HCT116 (cell line): Measurements from ENCODE around the gene CRHR1. TPM values are rescaled to one million over a fixed set of nuclear protein-coding genes. Genes with fewer than 3 reads are reported as not detected.

Experiments used
- ATAC-seq: fragments of 200-7000 bp; cut with Tn5 transposase; 2 replicates; pipeline ENCODE4 v1.9.1; 2020; ENCODE audit warnings: mild to moderate bottlenecking, moderate library complexity
- BruUV-seq: library from RNA; stranded (reverse); fragments of 400-500 nt; replicated peaks from 2 replicates; lab custom pipeline; 2021; lab: Mats Ljungman, UMichigan
- CTCF ChIA-PET: fragments of 300-600 bp; sonication (Branson Sonifier 250); formaldehyde crosslinking; loops from one replicate; lab custom pipeline; 2021; ENCODE audit warnings: antibody characterized with exemption; lab: Charles Lee
- POLR2A ChIA-PET: fragments of 300-600, 350-600 bp; sonication (Branson Sonifier 250); formaldehyde crosslinking; loops from one replicate; lab custom pipeline; 2021; ENCODE audit warnings: antibody characterized with exemption; lab: Charles Lee
- RAD21 ChIA-PET, 2 experiments: fragments of 300-600 bp; sonication (Branson Sonifier 250); formaldehyde crosslinking; loops; one replicate each; lab custom pipeline; 2023; ENCODE audit warnings: low total read pairs in 2 of 2; ENCODE audit not compliant: uncharacterized antibody in 2 of 2, unreplicated experiment in 2 of 2, low non-redundant PET in 1 of 2; lab: Charles Lee
- DNase-seq: peaks from one replicate; pipeline ENCODE4 v3.0.0-alpha.2; 2010; ENCODE audit warnings: low read depth, low spot score
- H2AFZ ChIP-seq: fragments of 200-600 bp; shearing (Covaris generic), sonication (generic); 2 replicates; pipeline ENCODE4 v1.6.1; 2017; ENCODE audit warnings: low read depth, mixed run types, mixed read lengths, antibody characterized with exemption, low read length; ENCODE audit not compliant: poor library complexity, severe bottlenecking
- H3K27ac ChIP-seq: 2 replicates; pipeline ENCODE4 v1.5.1; 2012; ENCODE audit warnings: low read depth, low read length
- H3K27me3 ChIP-seq: fragments of 200-600 bp; sonication (generic); 2 replicates; pipeline ENCODE4 v1.6.1; 2016; ENCODE audit warnings: mixed run types, low read length, mixed read lengths; ENCODE audit not compliant: insufficient read depth
- H3K36me3 ChIP-seq, 2 experiments: fragments of 200-500 bp in 1 of 2; fragments of 200-600 bp in 1 of 2; sonication (Bioruptor generic) in 1 of 2; sonication (generic) in 1 of 2; 2 replicates each; pipeline versions ENCODE4 v1.5.1 to v1.6.1; 2014 to 2016; ENCODE audit warnings: low read length in 2 of 2, inconsistent platforms in 1 of 2, mixed read lengths in 1 of 2, mixed run types in 1 of 2; ENCODE audit not compliant: insufficient read depth in 2 of 2, control insufficient read depth in 1 of 2
- H3K4me1 ChIP-seq, 2 experiments: fragments of 200-600 bp in 1 of 2; sonication (generic) in 1 of 2; 2 replicates each; pipeline versions ENCODE4 v1.5.1 to v1.6.1; 2012 to 2017; ENCODE audit warnings: low read length in 2 of 2, inconsistent platforms in 1 of 2, mild to moderate bottlenecking in 1 of 2, mixed read lengths in 1 of 2, mixed run types in 1 of 2, moderate library complexity in 1 of 2; ENCODE audit not compliant: insufficient read depth in 2 of 2, control insufficient read depth in 1 of 2
- H3K4me2 ChIP-seq: fragments of 200-600 bp; sonication (generic); 2 replicates; pipeline ENCODE4 v1.6.1; 2017; ENCODE audit warnings: mixed run types, low read length, mixed read lengths
- H3K4me3 ChIP-seq, 2 experiments: fragments of 200-600 bp in 1 of 2; sonication (generic) in 1 of 2; replicated peaks in 1 of 2; 2 replicates each; pipeline ENCODE4 v1.5.1; 2011 to 2016; ENCODE audit warnings: low read length in 2 of 2, control low read depth in 1 of 2, low read depth in 1 of 2, mild to moderate bottlenecking in 1 of 2, mixed read lengths in 1 of 2, mixed run types in 1 of 2
- H3K79me2 ChIP-seq: fragments of 200-600 bp; sonication (generic); 2 replicates; pipeline ENCODE4 v1.6.1; 2017; ENCODE audit warnings: mild to moderate bottlenecking, mixed run types, low read length, moderate library complexity, mixed read lengths; ENCODE audit not compliant: insufficient read depth
- H3K9ac ChIP-seq: fragments of 200-600 bp; sonication (generic); 2 replicates; pipeline ENCODE4 v1.6.1; 2016; ENCODE audit warnings: low read length, mixed read lengths
- H3K9me2 ChIP-seq: fragments of 200-600 bp; sonication (generic), shearing (Covaris generic); 2 replicates; pipeline ENCODE4 v1.6.1; 2017; ENCODE audit warnings: mixed run types, mild to moderate bottlenecking, moderate library complexity; ENCODE audit not compliant: insufficient read depth
- H3K9me3 ChIP-seq, 2 experiments: fragments of 200-500 bp in 1 of 2; fragments of 200-600 bp in 1 of 2; sonication (Bioruptor generic) in 1 of 2; sonication (generic) in 1 of 2; 2 replicates each; pipeline ENCODE4 v1.6.1; 2014 to 2017; ENCODE audit warnings: low read length in 2 of 2, mixed read lengths in 2 of 2, inconsistent platforms in 1 of 2, low read depth in 1 of 2, mild to moderate bottlenecking in 1 of 2, mixed run types in 1 of 2, moderate library complexity in 1 of 2; ENCODE audit not compliant: control insufficient read depth in 1 of 2, insufficient read depth in 1 of 2
- H4K20me1 ChIP-seq: fragments of 200-600 bp; sonication (generic), shearing (Covaris generic); 2 replicates; pipeline ENCODE4 v1.6.1; 2017; ENCODE audit warnings: mixed run types, mild to moderate bottlenecking, moderate library complexity; ENCODE audit not compliant: insufficient read depth
- CBX3 ChIP-seq: IDR thresholded peaks from 2 replicates; pipeline ENCODE4 v1.6.1; 2012; ENCODE audit warnings: low read depth
- CEBPB ChIP-seq: IDR thresholded peaks from 2 replicates; pipeline ENCODE4 v1.6.1; 2012; ENCODE audit warnings: low read depth
- EZH2phosphoT487 ChIP-seq: fragments of 200-600 bp; IDR thresholded peaks from 2 replicates; pipeline ENCODE4 v1.6.1; 2018; ENCODE audit warnings: antibody characterized with exemption, borderline replicate concordance
- POLR2AphosphoS5 ChIP-seq: IDR thresholded peaks from 2 replicates; pipeline ENCODE4 v1.6.1; 2011; ENCODE audit warnings: mild to moderate bottlenecking, low read depth, low read length, moderate library complexity
- TCF7L2 ChIP-seq: IDR thresholded peaks from 2 replicates; pipeline ENCODE4 v1.7.0; 2011; ENCODE audit warnings: borderline replicate concordance, inconsistent platforms; ENCODE audit not compliant: insufficient read depth, insufficient read length; ENCODE audit errors: extremely low read depth
- ZFX ChIP-seq: fragments of 450-650 bp; IDR thresholded peaks from 2 replicates; pipeline ENCODE4 v1.6.1; 2017
- intact Hi-C: fragments of 100-400 bp; cut with micrococcal nuclease; formaldehyde crosslinking; loops from 2 replicates; pipeline ENCODE4 v1.10.0; 2022
- total RNA-seq: library from RNA; stranded (reverse); gene quantifications from one replicate; pipeline ENCODE4 v1.2.1, GENCODE V29; 2021; ENCODE audit not compliant: unreplicated experiment
- TF ChIP-seq, protein P1 (sequence below): IDR thresholded peaks from 2 replicates; pipeline ENCODE4 v1.6.1; 2012
- TF ChIP-seq, protein P2 (sequence below): IDR thresholded peaks from 2 replicates; pipeline ENCODE4 v1.6.1; 2011; ENCODE audit warnings: mild to moderate bottlenecking, low read length, moderate library complexity; ENCODE audit not compliant: insufficient replicate concordance; ENCODE audit errors: extremely low read depth

CRHR1 gene
- total RNA-seq, 1 experiment from 2014 or later = 0.12 TPM

DNA sequence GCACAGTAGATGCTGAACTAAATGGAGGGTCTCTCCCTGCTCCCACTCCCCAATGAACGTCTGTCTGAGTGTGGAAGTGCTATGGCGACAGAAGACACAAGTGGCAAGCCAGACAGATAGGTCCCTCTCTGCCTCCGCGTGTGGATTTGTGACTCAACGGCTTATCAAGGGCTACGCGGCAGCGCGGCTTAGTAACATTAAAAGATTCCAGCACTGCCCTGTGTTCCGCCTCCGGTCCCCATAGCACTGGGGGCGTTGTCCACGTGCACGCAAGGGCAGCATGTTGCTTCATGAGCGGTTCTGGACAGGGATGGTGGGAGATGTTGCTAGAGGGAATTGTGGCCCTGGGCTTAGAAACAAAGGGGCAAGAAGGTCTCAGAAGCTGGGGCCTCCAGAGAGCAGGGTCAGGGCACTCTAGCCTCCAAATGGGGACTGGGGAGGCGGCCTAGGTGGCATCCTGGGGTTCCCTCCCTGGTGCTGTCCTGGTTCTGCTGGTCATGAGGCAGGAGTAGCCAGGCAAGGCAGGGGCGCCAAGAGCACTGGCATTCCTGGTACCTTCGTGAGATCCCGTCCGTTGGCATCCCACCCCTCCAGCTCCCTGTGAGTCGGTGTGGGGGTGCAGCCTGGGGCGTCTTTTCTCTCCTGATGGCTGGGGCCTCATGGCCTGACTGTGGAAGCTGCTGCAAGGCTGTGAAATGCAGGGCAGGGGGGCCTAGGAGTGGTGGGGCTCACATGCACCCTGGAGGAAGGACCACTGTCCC is 9.1 kb downstream of the CRHR1 start:
- no peak for ATAC-seq
- CTCF ChIA-PET = no interaction called here
- DNase-seq = no peak

DNA sequence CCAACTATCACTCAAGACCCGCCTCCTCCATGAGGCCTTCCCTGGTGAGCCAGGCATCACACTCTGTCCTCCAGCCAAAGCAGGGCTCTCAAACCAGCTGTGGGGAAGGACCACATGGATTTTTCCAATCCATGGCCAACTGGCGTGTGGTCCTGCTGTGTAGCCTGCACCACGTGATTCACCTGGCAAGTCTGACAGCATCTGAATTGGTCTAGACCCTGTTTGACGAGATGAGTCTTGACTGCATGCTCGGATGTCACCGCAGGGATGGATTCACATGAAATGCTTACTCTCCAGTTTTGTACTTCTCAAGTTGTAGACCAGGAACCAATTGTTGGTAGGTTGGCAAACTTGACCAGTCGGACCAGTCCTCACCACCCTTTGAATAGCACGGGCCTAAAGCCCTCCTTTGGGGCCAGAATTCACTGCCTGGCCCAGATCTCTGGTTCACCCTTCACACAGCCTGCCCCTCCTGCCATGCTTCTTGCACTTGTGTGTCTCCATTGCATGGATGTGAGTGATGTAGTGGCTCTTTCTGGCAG is 9.9 kb downstream of the CRHR1 start:
- Histone ChIP-seq H3K79me2 (no peaks in the 10 kb centered on the region), H3K4me3 (no peak overlapping the region), H3K27me3 (peaks cover 3% of the 10 kb centered on the region; the same call in 1 of the 2 replicates), H3K4me1 (peaks cover 25 to 29% of the 10 kb centered on the region in 2 experiments), H3K4me2 (no peak overlapping the region), H3K9me3 (no peaks in the 10 kb centered on the region), H3K36me3 (no peaks in the 10 kb centered on the region), H3K27ac (no peak overlapping the region), H4K20me1 (no peaks in the 10 kb centered on the region), H3K9ac (no peak overlapping the region), H3K9me2 (no peaks in the 10 kb centered on the region), H2AFZ (no peak overlapping the region)
- TF ChIP-seq, protein P1, sequence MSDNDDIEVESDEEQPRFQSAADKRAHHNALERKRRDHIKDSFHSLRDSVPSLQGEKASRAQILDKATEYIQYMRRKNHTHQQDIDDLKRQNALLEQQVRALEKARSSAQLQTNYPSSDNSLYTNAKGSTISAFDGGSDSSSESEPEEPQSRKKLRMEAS = no peak
- TF ChIP-seq TCF7L2 (no peak), EZH2phosphoT487 (no peak)
- TF ChIP-seq, protein P2, sequence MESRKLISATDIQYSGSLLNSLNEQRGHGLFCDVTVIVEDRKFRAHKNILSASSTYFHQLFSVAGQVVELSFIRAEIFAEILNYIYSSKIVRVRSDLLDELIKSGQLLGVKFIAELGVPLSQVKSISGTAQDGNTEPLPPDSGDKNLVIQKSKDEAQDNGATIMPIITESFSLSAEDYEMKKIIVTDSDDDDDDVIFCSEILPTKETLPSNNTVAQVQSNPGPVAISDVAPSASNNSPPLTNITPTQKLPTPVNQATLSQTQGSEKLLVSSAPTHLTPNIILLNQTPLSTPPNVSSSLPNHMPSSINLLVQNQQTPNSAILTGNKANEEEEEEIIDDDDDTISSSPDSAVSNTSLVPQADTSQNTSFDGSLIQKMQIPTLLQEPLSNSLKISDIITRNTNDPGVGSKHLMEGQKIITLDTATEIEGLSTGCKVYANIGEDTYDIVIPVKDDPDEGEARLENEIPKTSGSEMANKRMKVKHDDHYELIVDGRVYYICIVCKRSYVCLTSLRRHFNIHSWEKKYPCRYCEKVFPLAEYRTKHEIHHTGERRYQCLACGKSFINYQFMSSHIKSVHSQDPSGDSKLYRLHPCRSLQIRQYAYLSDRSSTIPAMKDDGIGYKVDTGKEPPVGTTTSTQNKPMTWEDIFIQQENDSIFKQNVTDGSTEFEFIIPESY = no peak
- POLR2A ChIA-PET = no interaction called here
- intact Hi-C loops = no loop called here
- no peak for ATAC-seq
- DNase-seq = no peak
- no TSS peak for BruUV-seq
- RAD21 ChIA-PET = interaction anchor here (1.0 kb wide), 2 partner anchors 72 kb away, joined by 3 to 4 read pairs; no protein-coding TSS in a partner anchor
- CTCF ChIA-PET = interaction anchor here (0.6 to 1.7 kb wide), 4 partner anchors 16 to 154 kb away, joined by 3 to 9 read pairs (median 4); no protein-coding TSS in a partner anchor

More for the DNA sequence above, 9.1 kb downstream of the CRHR1 start:
- Histone ChIP-seq H3K4me2 (no peak overlapping the region), H3K4me1 (peaks cover 25 to 29% of the 10 kb centered on the region in 2 experiments), H3K9me2 (no peaks in the 10 kb centered on the region), H3K9ac (no peak overlapping the region), H3K36me3 (no peaks in the 10 kb centered on the region), H2AFZ (no peak overlapping the region), H3K27ac (no peak overlapping the region), H3K79me2 (no peaks in the 10 kb centered on the region), H3K27me3 (peaks cover 3% of the 10 kb centered on the region; the same call in 1 of the 2 replicates), H3K9me3 (no peaks in the 10 kb centered on the region), H3K4me3 (no peak overlapping the region), H4K20me1 (no peaks in the 10 kb centered on the region)
- POLR2A ChIA-PET = no interaction called here
- RAD21 ChIA-PET = no interaction called here
- TF ChIP-seq CBX3 = no peak
- TF ChIP-seq, protein P1 = no peak
- no peak for TF ChIP-seq TCF7L2
- TF ChIP-seq CEBPB = no peak
- no peak for TF ChIP-seq ZFX
- TF ChIP-seq POLR2AphosphoS5 = no peak
- intact Hi-C loops = no loop called here
- no TSS peak for BruUV-seq
